NT2/D1 (cell line): ENCODE data around the gene NRG2.

Experiments used
- SUZ12 ChIP-seq: IDR thresholded peaks from 2 replicates; pipeline ENCODE4 v1.6.1; 2011; ENCODE audit not compliant: insufficient read length, insufficient read depth; ENCODE audit errors: extremely low read depth
- YY1 ChIP-seq: IDR thresholded peaks from 2 replicates; pipeline ENCODE4 v1.6.1; 2011; ENCODE audit not compliant: insufficient read length, insufficient read depth
- ZNF274 ChIP-seq: IDR thresholded peaks from 2 replicates; pipeline ENCODE4 v1.6.1; 2011; ENCODE audit warnings: mild to moderate bottlenecking, low read depth, low read length

DNA sequence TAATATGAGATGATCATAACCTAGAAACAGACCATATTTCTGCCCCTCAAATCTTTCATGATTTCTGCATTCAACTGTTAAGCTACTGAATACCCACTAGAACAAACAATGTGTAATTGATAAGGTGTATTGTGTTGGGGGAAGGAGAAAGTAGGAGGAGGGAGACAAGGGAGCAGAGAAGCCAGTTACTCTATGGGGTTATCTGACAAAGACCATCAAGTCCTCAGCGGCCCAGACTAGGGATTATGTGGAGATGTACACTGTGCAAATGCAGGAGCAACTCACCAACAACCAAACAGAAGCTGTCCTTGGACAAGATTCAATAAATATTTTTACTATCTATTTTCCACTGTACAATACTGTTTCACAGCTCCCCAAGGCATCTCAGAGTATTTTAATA, 2.7 kb downstream of the NRG2 start:
- no peak for TF ChIP-seq ZNF274
- no peak for TF ChIP-seq YY1
- TF ChIP-seq SUZ12: no peak
